ENCODE results near the gene ADAM20. TPM values are rescaled to one million over a fixed set of nuclear protein-coding genes. Genes with fewer than 3 reads are reported as not detected.
A peak's percentile ranks its signal among the peaks of the same experiment; 100 is the strongest.

ADAM20 gene
- under 1 TPM; 0.48 to 0.67 TPM for total RNA-seq

DNA sequence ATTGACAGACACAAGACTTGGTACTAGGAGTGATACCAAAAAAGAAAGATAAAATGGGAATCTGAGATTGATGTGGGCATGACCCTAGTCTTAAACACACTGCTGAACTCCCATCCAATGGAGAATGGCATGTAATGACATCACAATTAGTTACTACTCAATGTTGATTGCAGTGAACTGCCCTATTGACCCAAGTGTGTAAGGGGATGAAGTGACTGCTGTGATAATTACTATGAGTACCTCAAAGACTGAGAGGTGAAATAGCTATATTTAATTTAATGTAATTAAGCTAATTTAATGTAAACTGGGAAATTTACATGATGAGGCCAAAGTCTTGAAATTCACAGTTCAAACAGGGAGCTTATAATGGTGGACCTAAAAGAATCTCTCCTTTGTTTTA lies at the start of gene ADAM20:
Gene ADAM20 (minus strand): TSS at position 101 of the 400 bp plus-strand sequence. CDS start 10,247 bp downstream, outside the sequence.
- peaks cover 11% of the 10 kb centered on the region for H3K36me3 Mint-ChIP-seq
- H3K4me3 Mint-ChIP-seq, result no peak within 1 kb of the TSS
- no peak within 1 kb of the TSS for H3K27ac Mint-ChIP-seq
- ATAC-seq (ENCODE audit: low read depth) (no peak), DNase-seq (no peak)
- H3K4me1 Mint-ChIP-seq, result peaks cover 9% of the 10 kb centered on the region
- H3K27me3 Mint-ChIP-seq, result no peaks in the 10 kb centered on the region
- peaks cover 12% of the 10 kb centered on the region for H3K9me3 Mint-ChIP-seq
- POLR2A ChIA-PET, result no interaction called here

DNA sequence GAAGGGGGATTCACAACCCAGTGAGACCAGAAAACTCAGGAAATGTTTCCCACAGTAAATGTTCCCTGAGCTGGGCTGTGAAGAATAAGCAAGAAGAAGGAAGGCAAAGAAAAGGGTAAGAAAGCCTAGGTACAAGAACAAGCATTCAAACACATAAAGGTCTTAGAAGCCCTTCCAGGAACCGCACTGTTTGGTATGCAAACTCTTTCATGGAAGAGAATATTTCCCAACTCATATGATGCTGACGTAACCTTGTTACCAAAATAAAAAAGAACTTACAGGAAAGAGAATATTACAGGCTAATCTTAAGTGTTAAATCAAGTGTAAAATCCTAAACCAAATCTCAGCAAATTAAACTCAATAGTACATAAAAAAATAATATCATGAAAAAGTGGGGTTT lies 42.1 kb upstream of the ADAM20 start:
- Mint-ChIP-seq H3K4me1 (no peaks in the 10 kb centered on the region), H3K4me3 (no peak overlapping the region), H3K9me3 (peaks cover 4% of the 10 kb centered on the region), H3K36me3 (peaks cover 39% of the 10 kb centered on the region), H3K27ac (no peak overlapping the region), H3K27me3 (no peaks in the 10 kb centered on the region)
- POLR2A ChIA-PET, result no interaction called here
- DNase-seq (no peak), ATAC-seq (ENCODE audit: low read depth) (no peak)

DNA sequence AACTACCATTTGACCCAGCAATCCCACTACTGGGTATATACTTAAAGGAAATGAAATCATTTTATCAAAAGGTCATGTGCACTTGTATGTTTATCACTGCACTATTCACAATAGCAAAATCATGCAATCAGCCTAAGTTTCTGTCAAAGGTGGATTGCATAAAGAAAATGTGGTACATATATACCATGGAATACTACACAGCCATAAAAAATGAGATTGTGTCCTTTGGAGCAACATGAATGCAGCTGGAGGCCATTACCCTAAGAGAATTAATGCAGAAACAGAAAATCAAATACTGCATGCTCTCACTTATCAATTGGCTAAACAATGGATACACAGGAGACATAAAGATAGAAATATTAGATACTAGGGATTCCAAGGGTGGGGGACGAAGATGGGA lies 38.2 kb upstream of the ADAM20 start:
- POLR2A ChIA-PET, result no interaction called here
- ATAC-seq (ENCODE audit: low read depth), result no peak
- DNase-seq, result no peak
- Mint-ChIP-seq H3K27me3 (no peaks in the 10 kb centered on the region), H3K9me3 (peaks cover 6% of the 10 kb centered on the region), H3K27ac (no peak overlapping the region), H3K36me3 (peaks cover 33% of the 10 kb centered on the region), H3K4me3 (no peak overlapping the region), H3K4me1 (peaks cover 2% of the 10 kb centered on the region)

DNA sequence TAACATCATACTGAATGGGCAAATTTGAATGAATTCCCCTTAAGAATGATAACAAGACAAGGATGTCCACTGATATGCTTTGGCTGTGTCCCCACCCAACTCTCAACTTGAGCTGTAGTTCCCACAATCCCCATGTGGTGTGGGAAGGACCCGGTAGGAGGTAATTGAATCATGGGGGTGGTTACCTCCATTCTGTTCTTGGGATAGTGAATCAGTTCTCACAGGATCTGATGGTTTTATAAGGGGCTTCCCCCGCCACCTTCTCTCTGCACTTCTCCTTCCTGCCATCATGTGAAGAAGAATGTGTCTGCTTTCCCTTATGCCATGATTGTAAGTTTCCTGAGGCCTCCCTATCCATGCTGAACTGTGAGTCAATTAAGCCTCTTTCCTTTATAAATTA lies 36.3 kb upstream of the ADAM20 start:
- no peak for DNase-seq
- H3K27ac Mint-ChIP-seq, result no peak overlapping the region
- H3K9me3 Mint-ChIP-seq, result peaks cover 6% of the 10 kb centered on the region
- POLR2A ChIA-PET, result no interaction called here
- H3K27me3 Mint-ChIP-seq, result no peaks in the 10 kb centered on the region
- H3K4me3 Mint-ChIP-seq, result no peak overlapping the region
- peaks cover 39% of the 10 kb centered on the region for H3K36me3 Mint-ChIP-seq
- H3K4me1 Mint-ChIP-seq, result peaks cover 5% of the 10 kb centered on the region
- ATAC-seq (ENCODE audit: low read depth), result no peak

DNA sequence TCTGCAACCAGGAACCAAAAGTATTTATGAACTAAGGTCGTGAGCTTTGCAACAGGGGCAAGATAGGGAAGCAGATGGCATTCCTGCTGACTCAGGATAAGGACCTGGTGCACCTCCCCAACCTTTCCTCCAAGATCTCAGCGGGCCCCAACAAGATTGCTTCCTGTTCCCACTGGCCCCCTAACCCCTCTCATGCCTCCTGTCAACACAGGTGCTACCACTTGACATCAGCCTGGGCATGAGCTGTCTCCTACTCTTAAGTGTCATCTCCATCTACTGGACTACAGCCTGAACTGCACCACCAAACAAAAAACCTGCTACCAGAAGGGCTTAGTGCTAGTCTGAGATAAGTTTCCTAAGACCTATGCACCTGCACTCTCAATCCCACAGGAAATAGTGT lies 33.0 kb upstream of the ADAM20 start:
- peaks cover 19% of the 10 kb centered on the region for H3K9me3 Mint-ChIP-seq
- no peak overlapping the region for H3K4me3 Mint-ChIP-seq
- DNase-seq (no peak), ATAC-seq (ENCODE audit: low read depth) (peak; percentile 56)
- H3K4me1 Mint-ChIP-seq, result peaks cover 5% of the 10 kb centered on the region
- POLR2A ChIA-PET, result no interaction called here
- H3K36me3 Mint-ChIP-seq, result peaks cover 51% of the 10 kb centered on the region
- H3K27me3 Mint-ChIP-seq, result no peaks in the 10 kb centered on the region
- peak overlapping the region; percentile 2 for H3K27ac Mint-ChIP-seq

DNA sequence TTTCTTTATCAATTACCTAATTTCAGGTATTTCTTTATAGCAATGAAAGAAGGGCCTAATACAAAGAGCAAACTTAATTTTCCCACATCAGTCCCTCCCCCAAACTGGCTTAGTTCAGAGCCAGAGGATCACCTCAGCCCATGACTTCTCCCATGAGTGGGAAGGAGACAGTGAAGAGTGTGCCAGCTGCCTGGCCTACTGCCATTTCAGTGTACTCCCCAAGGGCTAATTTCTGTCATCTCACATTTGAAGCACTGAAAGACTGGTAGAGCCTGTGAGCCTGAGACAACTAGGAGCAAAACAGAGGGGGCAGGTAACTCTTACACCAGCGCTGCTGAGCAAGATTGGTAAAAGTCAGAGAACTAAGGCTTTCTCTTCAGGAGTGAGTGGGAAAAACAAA lies 29.1 kb upstream of the ADAM20 start:
- Mint-ChIP-seq H3K27ac (no peak overlapping the region), H3K27me3 (no peaks in the 10 kb centered on the region), H3K36me3 (peaks cover 57% of the 10 kb centered on the region), H3K4me3 (no peak overlapping the region), H3K9me3 (peaks cover 29% of the 10 kb centered on the region), H3K4me1 (peaks cover 5% of the 10 kb centered on the region)
- ATAC-seq (ENCODE audit: low read depth) (no peak), DNase-seq (no peak)
- POLR2A ChIA-PET, result no interaction called here

DNA sequence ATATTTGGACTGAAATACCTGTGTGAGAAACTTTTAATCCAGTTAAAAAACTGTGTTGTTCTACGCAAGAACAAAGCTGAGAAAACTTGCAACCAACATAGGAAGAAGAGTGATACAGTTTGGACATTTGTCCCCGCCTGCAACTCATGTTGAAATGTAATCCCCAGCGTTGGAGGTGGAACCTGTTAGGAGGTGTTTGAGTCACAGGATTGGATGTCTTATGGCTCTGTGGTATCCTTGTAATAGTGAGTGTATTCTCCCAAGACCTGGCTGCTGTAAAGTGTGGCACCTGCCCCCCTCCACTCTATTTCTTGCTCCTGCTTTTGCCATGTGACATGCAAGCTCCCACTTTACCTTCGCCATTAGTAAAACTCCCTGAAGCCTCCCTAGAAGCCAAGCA lies 28.6 kb upstream of the ADAM20 start:
- Mint-ChIP-seq H3K27me3 (no peaks in the 10 kb centered on the region), H3K36me3 (peaks cover 57% of the 10 kb centered on the region), H3K9me3 (peaks cover 29% of the 10 kb centered on the region), H3K27ac (no peak overlapping the region), H3K4me1 (peaks cover 5% of the 10 kb centered on the region), H3K4me3 (no peak overlapping the region)
- POLR2A ChIA-PET, result no interaction called here
- ATAC-seq (ENCODE audit: low read depth) (no peak), DNase-seq (no peak)

DNA sequence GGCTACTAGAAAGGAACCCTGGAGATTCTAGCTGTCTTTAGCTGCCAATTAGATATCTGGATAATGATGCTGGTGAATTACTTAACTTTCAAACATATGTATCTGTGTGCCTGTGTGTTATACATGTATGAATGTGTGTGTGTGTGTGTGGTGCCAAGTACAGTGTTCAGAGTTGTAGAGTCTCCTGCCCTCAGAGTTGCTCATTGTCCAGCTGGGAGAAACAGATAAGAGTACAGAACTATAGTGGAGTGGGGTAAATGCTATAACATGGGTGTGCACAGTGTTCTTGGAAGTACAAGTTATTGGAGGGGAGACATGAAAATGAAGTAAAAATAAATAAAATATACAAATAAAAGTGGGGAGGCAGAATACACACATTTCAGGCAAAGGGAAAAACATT lies 23.6 kb upstream of the ADAM20 start:
- Mint-ChIP-seq H3K27me3 (no peaks in the 10 kb centered on the region), H3K9me3 (peaks cover 21% of the 10 kb centered on the region), H3K4me3 (no peak overlapping the region), H3K27ac (no peak overlapping the region), H3K4me1 (peaks cover 3% of the 10 kb centered on the region), H3K36me3 (peaks cover 33% of the 10 kb centered on the region)
- DNase-seq (no peak), ATAC-seq (ENCODE audit: low read depth) (no peak)
- POLR2A ChIA-PET, result no interaction called here

DNA sequence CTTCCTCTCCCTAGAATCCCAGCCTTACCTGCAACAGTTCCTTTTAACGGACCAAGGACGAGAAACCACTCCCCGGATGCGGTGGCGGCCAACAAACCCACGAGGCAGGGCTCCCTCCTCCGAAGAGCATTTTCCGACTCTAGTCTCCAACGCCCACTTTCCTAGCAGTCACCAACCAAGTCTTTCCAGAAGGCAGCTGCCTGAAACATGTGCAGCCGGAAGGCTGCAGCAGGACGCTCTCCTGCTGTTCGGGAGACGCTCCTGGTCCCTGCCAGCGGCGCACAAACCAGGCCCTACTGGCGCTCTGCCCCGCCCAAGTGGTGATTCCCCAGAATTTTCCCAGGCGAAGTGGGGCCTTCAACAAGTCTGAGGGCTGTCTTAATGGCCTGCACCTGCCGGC lies 21.1 kb upstream of the ADAM20 start:
- peaks cover 11% of the 10 kb centered on the region for H3K36me3 Mint-ChIP-seq
- POLR2A ChIA-PET, result no interaction called here
- peaks cover 4% of the 10 kb centered on the region for H3K9me3 Mint-ChIP-seq
- peak; percentile 29 for DNase-seq
- H3K27me3 Mint-ChIP-seq, result no peaks in the 10 kb centered on the region
- no peak overlapping the region for H3K27ac Mint-ChIP-seq
- H3K4me3 Mint-ChIP-seq, result no peak overlapping the region
- H3K4me1 Mint-ChIP-seq, result peaks cover 3% of the 10 kb centered on the region
- ATAC-seq (ENCODE audit: low read depth), result no peak

DNA sequence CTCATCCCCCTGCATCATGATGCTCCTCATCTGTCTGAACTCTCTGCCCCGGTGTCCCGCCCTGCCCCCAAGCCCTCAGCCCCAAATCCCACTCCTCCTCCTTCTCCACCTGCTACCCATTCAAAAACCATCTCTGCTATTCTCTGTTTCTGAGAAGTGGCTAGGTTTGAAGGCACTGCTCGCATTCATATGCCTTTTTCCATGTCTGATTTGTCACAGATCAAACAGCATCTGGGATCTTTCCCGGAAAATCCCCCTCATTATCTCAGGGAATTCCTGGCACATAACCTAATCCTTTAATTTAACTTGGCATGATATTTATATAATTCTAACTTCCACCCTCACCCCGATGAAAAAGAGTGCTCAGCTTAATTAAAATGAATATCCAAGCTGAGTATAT lies 3.3 kb upstream of the ADAM20 start:
- ATAC-seq (ENCODE audit: low read depth) (no peak), DNase-seq (no peak)
- no peaks in the 10 kb centered on the region for H3K27me3 Mint-ChIP-seq
- H3K36me3 Mint-ChIP-seq, result peaks cover 5% of the 10 kb centered on the region
- H3K4me1 Mint-ChIP-seq, result peaks cover 9% of the 10 kb centered on the region
- H3K27ac Mint-ChIP-seq, result no peak overlapping the region
- no peak overlapping the region for H3K4me3 Mint-ChIP-seq
- POLR2A ChIA-PET, result no interaction called here
- peaks cover 5% of the 10 kb centered on the region for H3K9me3 Mint-ChIP-seq

DNA sequence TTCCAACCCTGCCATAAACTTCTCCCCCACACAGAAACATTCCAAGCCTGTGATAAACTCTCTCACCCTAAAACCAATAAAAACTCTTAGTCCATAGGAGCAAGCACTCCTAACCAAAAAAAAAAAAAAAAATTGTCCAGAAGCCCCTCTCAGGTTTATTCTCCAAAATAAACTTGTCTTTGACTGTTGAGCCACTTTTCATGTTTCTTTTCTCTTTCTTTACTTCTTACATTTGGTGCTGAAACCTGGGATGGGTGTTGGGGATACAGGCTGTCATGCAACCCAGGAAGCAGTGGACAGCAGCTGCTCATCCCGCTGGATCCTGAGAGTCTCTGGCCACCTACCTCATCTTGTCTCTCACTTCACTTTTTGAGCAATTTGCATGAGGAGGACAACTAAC lies 2.0 kb upstream of the ADAM20 start:
- H3K9me3 Mint-ChIP-seq, result peaks cover 13% of the 10 kb centered on the region
- H3K4me1 Mint-ChIP-seq, result peaks cover 9% of the 10 kb centered on the region
- H3K27ac Mint-ChIP-seq, result no peak overlapping the region
- no peak for DNase-seq
- H3K36me3 Mint-ChIP-seq, result peaks cover 11% of the 10 kb centered on the region
- POLR2A ChIA-PET, result no interaction called here
- H3K4me3 Mint-ChIP-seq, result no peak overlapping the region
- ATAC-seq (ENCODE audit: low read depth), result no peak
- no peaks in the 10 kb centered on the region for H3K27me3 Mint-ChIP-seq

DNA sequence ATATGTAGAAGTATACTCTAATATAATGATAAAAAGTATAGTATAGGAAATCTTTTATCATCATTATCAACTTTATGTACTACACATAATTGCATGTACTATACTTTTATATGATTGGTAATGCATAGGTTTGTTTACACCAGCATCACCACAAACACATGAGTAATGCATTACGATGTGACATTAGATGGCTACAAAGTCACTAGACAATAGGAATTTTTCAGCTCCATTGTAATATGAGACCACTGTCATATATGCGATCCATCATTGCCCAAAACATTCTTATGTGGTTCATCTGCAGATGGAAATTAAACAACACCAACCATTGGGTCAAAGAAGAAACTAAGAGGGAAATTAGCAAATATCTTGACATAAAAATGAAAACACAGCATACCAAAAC lies 4.4 kb downstream of the ADAM20 start:
- H3K9me3 Mint-ChIP-seq, result peaks cover 12% of the 10 kb centered on the region
- no peak overlapping the region for H3K4me3 Mint-ChIP-seq
- H3K27ac Mint-ChIP-seq, result no peak overlapping the region
- H3K27me3 Mint-ChIP-seq, result no peaks in the 10 kb centered on the region
- POLR2A ChIA-PET, result no interaction called here
- no peaks in the 10 kb centered on the region for H3K4me1 Mint-ChIP-seq
- no peak for ATAC-seq (ENCODE audit: low read depth)
- H3K36me3 Mint-ChIP-seq, result peaks cover 9% of the 10 kb centered on the region
- no peak for DNase-seq

DNA sequence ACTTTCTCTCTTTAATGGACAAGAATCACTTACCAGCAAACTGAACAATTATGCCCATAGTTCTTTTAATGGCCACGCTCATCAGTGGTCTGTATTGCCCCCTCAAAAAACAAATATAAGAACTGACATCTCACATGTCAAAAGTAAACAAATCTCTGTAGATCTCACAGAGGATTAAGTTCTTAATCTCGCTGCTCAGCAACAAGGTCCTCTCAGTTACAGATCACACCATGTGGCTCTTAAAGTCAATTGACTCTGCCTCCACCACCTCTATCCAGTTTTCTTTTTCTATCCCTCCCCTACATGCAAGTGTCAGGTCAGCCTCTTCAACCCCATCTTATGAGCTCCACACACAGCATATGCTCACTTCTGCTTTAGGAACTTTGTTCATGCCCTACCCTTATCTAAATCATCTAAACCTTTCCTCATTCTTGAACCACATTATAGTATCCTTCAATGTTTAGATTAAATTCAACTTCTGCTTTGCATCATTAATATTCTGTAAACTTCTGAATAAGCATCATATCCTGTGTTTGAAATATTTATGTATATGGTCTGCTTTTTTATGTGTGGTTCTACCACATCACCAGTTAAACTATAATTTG lies 7.2 kb downstream of the ADAM20 start:
- no peak for DNase-seq
- Mint-ChIP-seq H3K4me3 (no peak overlapping the region), H3K9me3 (peaks cover 8% of the 10 kb centered on the region), H3K4me1 (no peaks in the 10 kb centered on the region), H3K27me3 (no peaks in the 10 kb centered on the region), H3K36me3 (peaks cover 6% of the 10 kb centered on the region), H3K27ac (no peak overlapping the region)
- POLR2A ChIA-PET, result no interaction called here
- ATAC-seq (ENCODE audit: low read depth), result no peak

DNA sequence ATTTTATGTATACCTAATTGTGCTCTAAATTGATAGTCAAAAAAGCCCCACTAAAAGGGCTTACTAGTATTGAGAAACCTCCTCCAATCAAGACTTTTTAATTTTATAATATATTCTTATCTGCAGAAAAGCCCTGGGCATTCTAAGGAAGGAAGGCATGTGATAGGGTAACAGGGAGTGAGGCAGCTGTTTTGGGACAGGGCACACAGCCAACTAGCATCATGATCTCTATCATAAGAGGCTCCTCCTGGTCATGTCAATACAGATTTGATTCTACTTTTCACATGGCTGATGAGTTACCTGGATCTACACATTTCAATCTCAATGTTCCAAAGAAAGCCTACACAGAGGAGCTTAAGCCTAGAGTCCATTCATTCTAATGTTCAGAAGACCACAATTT lies 9.1 kb downstream of the ADAM20 start:
- no peak overlapping the region for H3K4me3 Mint-ChIP-seq
- H3K4me1 Mint-ChIP-seq, result no peaks in the 10 kb centered on the region
- no peak overlapping the region for H3K27ac Mint-ChIP-seq
- no peak for ATAC-seq (ENCODE audit: low read depth)
- DNase-seq, result no peak
- H3K27me3 Mint-ChIP-seq, result no peaks in the 10 kb centered on the region
- POLR2A ChIA-PET, result no interaction called here
- peaks cover 7% of the 10 kb centered on the region for H3K36me3 Mint-ChIP-seq
- peaks cover 4% of the 10 kb centered on the region for H3K9me3 Mint-ChIP-seq

DNA sequence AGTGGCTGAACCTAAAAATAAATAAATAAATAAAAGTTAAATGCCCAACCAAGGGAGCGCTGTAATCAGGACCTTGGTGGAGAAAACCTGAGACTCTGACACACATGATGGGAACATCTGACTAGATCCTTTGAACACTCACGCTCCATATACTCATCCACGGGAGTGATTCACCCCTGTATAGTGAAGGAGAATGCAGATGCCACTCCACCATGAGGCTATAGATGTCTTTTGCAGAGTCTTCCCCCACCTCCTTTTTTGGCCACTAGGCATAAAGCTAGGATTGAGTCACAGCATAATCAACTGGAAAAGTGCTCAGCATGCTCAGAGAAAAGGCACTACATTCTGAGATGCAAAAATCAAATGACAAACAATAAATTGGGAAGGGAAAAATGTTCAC lies 19.0 kb downstream of the ADAM20 start:
- DNase-seq, result no peak
- peaks cover 17% of the 10 kb centered on the region for H3K4me1 Mint-ChIP-seq
- H3K27ac Mint-ChIP-seq, result no peak overlapping the region
- peaks cover 5% of the 10 kb centered on the region for H3K36me3 Mint-ChIP-seq
- peaks cover 9% of the 10 kb centered on the region for H3K9me3 Mint-ChIP-seq
- no peak overlapping the region for H3K4me3 Mint-ChIP-seq
- ATAC-seq (ENCODE audit: low read depth), result no peak
- POLR2A ChIA-PET, result no interaction called here
- H3K27me3 Mint-ChIP-seq, result no peaks in the 10 kb centered on the region

Data from activated naive CD8-positive, alpha-beta T cell treated with anti-CD3 and anti-CD28 coated beads, Interleukin-2, amount 10 ng/mL, durations not matched to agents 7 days and 5 days (primary cell).